ENCODE measurements around the gene FBN1.
A peak's percentile ranks its signal among the peaks of the same experiment; 100 is the strongest.

Gene FBN1

DNA sequence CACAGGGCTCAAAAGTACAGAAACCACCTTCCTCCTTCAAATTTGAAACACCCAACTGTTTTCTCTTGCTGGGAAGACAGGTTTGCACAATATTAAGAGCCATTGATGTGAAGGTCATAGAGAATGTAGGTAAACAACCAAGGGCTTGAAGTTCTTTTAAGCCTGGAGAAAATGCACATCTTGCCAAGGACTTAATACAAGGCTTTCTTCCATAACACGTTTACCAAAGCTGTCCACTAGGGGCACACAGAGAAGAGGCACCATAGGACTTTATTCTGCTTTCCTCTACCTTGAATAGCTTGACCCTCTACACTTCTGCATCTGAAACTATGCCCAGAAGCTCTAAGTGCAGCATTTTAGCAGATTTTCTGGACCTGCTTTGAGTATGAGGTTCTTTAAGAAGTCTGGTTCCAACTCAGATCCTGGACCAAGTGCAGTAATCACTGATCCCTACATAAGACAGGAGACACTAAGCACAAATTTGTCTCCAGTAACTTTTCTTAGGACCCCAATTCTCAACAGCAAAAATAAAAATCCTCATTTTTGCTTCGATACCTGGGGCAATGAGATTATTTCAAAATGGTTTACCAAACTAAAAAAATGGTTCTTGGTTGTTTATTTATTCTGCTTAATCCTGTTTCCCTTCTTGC, 138.0 kb downstream of the FBN1 start:
- Histone ChIP-seq H3K9ac (no peak overlapping the region), H3K36me3 (no peaks in the 10 kb centered on the region), H3K27me3 (no peaks in the 10 kb centered on the region), H3K4me1 (no peaks in the 10 kb centered on the region), H4K20me1 (no peaks in the 10 kb centered on the region), H3K9me3 (no peaks in the 10 kb centered on the region), H3K4me2 (no peak overlapping the region), H3K27ac (no peak overlapping the region), H3K4me3 (no peak overlapping the region)
- no peak for TF ChIP-seq Cebpa-rat (IDR thresholded peaks at IDR 0.05)

GRCh38 chr15:48505067-48505466, 140.4 kb downstream of the FBN1 start:
- no peaks in the 10 kb centered on the region for H3K27me3 ChIP-seq
- H3K9me3 ChIP-seq: no peaks in the 10 kb centered on the region
- H3K4me2 ChIP-seq: no peak overlapping the region
- H3K9ac ChIP-seq: no peak overlapping the region
- H3K36me3 ChIP-seq: no peaks in the 10 kb centered on the region
- H4K20me1 ChIP-seq: no peaks in the 10 kb centered on the region
- no peak for TF ChIP-seq Cebpa-rat (IDR thresholded peaks at IDR 0.05)
- H3K4me1 ChIP-seq: peaks cover 6% of the 10 kb centered on the region; the same call in 1 of the 2 replicates
- H3K4me3 ChIP-seq: no peak overlapping the region
- no peak overlapping the region for H3K27ac ChIP-seq

DNA sequence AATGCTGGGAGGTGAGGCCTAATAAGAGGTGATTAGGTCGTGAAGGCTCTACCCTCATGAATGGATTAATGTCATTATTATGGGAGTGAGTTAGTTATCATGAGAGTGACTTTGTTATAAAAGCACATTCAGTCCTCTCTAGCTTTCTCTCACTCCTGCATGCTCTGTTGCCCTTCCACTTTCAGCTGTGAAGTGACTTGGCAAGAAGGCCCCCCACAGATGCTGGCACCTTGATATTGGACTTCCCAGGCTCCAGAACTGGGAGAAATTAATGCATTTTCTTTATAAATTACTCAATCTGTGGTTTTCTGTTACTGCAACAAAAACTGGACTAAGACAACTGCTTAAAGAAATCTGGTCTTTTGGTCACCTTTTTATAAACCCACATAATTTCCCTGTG, 144.3 kb downstream of the FBN1 start:
- Histone ChIP-seq H3K36me3 (no peaks in the 10 kb centered on the region), H3K4me3 (no peak overlapping the region), H3K4me2 (no peak overlapping the region), H3K27me3 (no peaks in the 10 kb centered on the region), H3K27ac (no peak overlapping the region), H4K20me1 (no peaks in the 10 kb centered on the region), H3K4me1 (peaks cover 6% of the 10 kb centered on the region; the same call in 1 of the 2 replicates), H3K9ac (no peak overlapping the region), H3K9me3 (no peaks in the 10 kb centered on the region)
- TF ChIP-seq Cebpa-rat (IDR thresholded peaks at IDR 0.05): no peak

- Histone ChIP-seq H3K4me2 (no peak overlapping the region), H3K36me3 (no peaks in the 10 kb centered on the region), H3K27me3 (no peaks in the 10 kb centered on the region), H3K4me1 (peaks cover 6% of the 10 kb centered on the region; the same call in 1 of the 2 replicates), H3K27ac (no peak overlapping the region), H3K4me3 (no peak overlapping the region), H3K9ac (no peak overlapping the region), H3K9me3 (no peaks in the 10 kb centered on the region), H4K20me1 (no peaks in the 10 kb centered on the region)
- TF ChIP-seq Cebpa-rat (IDR thresholded peaks at IDR 0.05): no peak
These were observed 144.9 kb downstream of the FBN1 start for GRCh38 chr15:48500595-48500994.

DNA sequence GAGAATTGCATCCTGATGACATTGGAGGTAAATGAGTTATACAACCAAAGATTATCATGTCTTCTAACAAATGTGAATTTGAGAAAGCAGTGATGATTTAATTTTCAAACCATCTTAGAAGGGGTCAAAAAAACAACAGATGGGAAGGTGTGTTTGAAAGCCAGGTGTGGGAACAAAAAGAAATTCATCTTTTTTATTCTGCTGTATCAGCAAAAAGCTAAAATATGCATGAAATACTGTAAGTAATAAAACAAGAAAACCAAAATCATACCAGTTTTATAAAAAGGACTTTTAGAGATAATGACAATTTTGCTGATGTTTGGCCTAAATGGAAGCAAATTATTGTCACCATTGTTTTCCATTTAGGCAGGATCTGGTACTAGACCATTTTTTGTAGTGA, 145.5 kb downstream of the FBN1 start:
- Histone ChIP-seq H3K27ac (no peak overlapping the region), H3K9ac (no peak overlapping the region), H3K36me3 (no peaks in the 10 kb centered on the region), H3K4me2 (no peak overlapping the region), H3K4me3 (no peak overlapping the region), H3K4me1 (peaks cover 9% of the 10 kb centered on the region), H3K9me3 (no peaks in the 10 kb centered on the region), H3K27me3 (no peaks in the 10 kb centered on the region), H4K20me1 (no peaks in the 10 kb centered on the region)
- TF ChIP-seq Cebpa-rat (IDR thresholded peaks at IDR 0.05): no peak

GRCh38 chr15:48498828-48499227, 146.7 kb downstream of the FBN1 start:
- TF ChIP-seq Cebpa-rat (IDR thresholded peaks at IDR 0.05): no peak

DNA sequence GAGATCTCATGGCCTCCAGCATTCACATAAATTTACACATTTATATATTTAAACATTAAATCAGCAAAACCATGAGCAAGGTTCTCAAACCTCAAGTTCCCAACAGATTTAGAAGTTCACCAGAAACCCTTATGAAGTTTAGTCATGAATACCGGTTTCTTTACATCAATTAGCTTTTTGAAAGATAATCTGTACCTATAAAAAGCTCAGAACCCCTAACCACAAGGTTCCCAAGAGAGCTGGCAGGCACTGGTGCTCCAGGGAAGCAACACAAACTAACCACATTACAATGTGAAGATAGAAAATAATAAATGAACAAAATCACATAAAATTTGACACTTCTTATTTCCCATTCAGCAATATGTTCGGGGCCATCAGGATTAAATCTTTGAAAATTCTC, 150.9 kb downstream of the FBN1 start:
- Histone ChIP-seq H3K36me3 (no peaks in the 10 kb centered on the region), H4K20me1 (no peaks in the 10 kb centered on the region), H3K9ac (no peak overlapping the region), H3K4me1 (peaks cover 22% of the 10 kb centered on the region), H3K27me3 (no peaks in the 10 kb centered on the region), H3K27ac (no peak overlapping the region), H3K9me3 (no peaks in the 10 kb centered on the region), H3K4me3 (no peak overlapping the region), H3K4me2 (peak overlapping the region; percentile 71)
- no peak for TF ChIP-seq Cebpa-rat (IDR thresholded peaks at IDR 0.05)

More at GRCh38 chr15:48498828-48499227, 146.7 kb downstream of the FBN1 start:
- Histone ChIP-seq H3K4me1 (peaks cover 20% of the 10 kb centered on the region), H3K9ac (no peak overlapping the region), H3K4me3 (no peak overlapping the region), H3K4me2 (no peak overlapping the region), H3K36me3 (no peaks in the 10 kb centered on the region), H3K27me3 (no peaks in the 10 kb centered on the region), H4K20me1 (no peaks in the 10 kb centered on the region), H3K27ac (no peak overlapping the region), H3K9me3 (no peaks in the 10 kb centered on the region)

GRCh38 chr15:48493763-48494225, 151.7 kb downstream of the FBN1 start:
- Histone ChIP-seq H3K9me3 (no peaks in the 10 kb centered on the region), H4K20me1 (no peaks in the 10 kb centered on the region), H3K4me1 (peaks cover 22% of the 10 kb centered on the region), H3K27me3 (no peaks in the 10 kb centered on the region), H3K27ac (no peak overlapping the region), H3K36me3 (no peaks in the 10 kb centered on the region), H3K4me2 (peak overlapping the region; percentile 71), H3K9ac (no peak overlapping the region), H3K4me3 (no peak overlapping the region)
- no peak for TF ChIP-seq Cebpa-rat (IDR thresholded peaks at IDR 0.05)

GRCh38 chr15:48493084-48493762, 152.3 kb downstream of the FBN1 start:
- no peak for TF ChIP-seq Cebpa-rat (IDR thresholded peaks at IDR 0.05)
- no peaks in the 10 kb centered on the region for H4K20me1 ChIP-seq
- H3K36me3 ChIP-seq: no peaks in the 10 kb centered on the region
- peaks cover 22% of the 10 kb centered on the region for H3K4me1 ChIP-seq
- no peak overlapping the region for H3K4me3 ChIP-seq
- H3K4me2 ChIP-seq: peak overlapping the region; percentile 71
- no peak overlapping the region for H3K27ac ChIP-seq
- no peaks in the 10 kb centered on the region for H3K27me3 ChIP-seq
- H3K9me3 ChIP-seq: no peaks in the 10 kb centered on the region
- H3K9ac ChIP-seq: no peak overlapping the region

GRCh38 chr15:48486228-48486627, 159.3 kb downstream of the FBN1 start:
- no peaks in the 10 kb centered on the region for H3K36me3 ChIP-seq
- H3K9me3 ChIP-seq: no peaks in the 10 kb centered on the region
- H3K4me3 ChIP-seq: no peak overlapping the region
- no peaks in the 10 kb centered on the region for H4K20me1 ChIP-seq
- H3K9ac ChIP-seq: no peak overlapping the region
- no peak for TF ChIP-seq Cebpa-rat (IDR thresholded peaks at IDR 0.05)
- no peak overlapping the region for H3K27ac ChIP-seq
- no peaks in the 10 kb centered on the region for H3K27me3 ChIP-seq
- no peak overlapping the region for H3K4me2 ChIP-seq
- no peaks in the 10 kb centered on the region for H3K4me1 ChIP-seq

Measured in BLaER1 (cell line).